Myocyte (in vitro differentiated cells): Measurements from ENCODE around the gene PSMD3. TPM values are rescaled to one million over a fixed set of nuclear protein-coding genes. Genes with fewer than 3 reads are reported as not detected.
"Not testable (repeated sequence)": the region's sequence is repeated elsewhere in the genome, so short reads cannot be mapped to it uniquely, and the experiment has no call there.

ENCODE experiments used
- DNase-seq: peaks from one replicate; pipeline ENCODE4 v3.0.0-alpha.2; 2012; ENCODE audit warnings: low read depth
- total RNA-seq: library from RNA; depleted of rRNA; stranded (reverse); fragments of >200 nt; gene quantifications from 2 replicates; pipeline ENCODE4 v1.2.3, GENCODE V29; 2014

The PSMD3 gene
- total RNA-seq, 1 donor from 2014 or later: 186 TPM

GRCh38 chr17:39995438-39995837 lies 14.8 kb downstream of the PSMD3 start:
- DNase-seq: no peak

DNA sequence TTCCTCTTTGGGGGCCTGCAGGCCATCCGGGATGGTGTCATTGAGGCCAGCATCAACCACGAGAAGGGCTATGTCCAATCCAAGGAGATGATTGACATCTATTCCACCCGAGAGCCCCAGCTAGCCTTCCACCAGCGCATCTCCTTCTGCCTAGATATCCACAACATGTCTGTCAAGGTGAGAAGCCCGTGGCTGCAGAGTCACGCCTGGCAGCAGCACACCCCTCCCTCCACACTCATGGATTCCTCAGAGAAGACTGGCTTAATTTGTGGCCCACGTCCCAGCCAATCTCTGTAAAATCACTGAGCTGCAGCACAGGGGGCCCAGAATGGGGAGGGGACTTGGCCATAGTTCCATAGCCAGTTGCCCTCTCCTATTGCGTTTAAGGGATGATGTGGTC lies 15.6 kb downstream of the PSMD3 start:
- DNase-seq: no peak

DNA sequence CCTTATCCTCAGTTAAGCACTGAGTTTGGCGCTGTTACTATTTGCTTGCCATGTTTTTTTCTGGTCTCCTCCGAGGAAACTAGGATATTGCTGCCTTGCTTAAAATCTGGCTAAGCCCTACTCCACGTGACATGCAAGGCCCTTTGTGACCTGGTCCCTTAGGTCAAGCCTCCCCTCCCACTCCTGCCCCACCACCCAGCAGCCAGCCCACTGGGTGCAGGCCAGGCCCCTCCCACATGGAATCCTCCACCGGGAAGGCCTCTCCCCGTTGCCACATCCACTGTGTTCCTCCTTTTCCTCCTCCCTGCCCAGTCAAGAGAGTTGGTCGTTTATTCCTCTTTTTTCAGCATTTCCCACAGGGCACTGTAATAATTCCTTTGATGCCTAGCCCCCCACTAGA lies 16.2 kb downstream of the PSMD3 start:
- no peak for DNase-seq

DNA sequence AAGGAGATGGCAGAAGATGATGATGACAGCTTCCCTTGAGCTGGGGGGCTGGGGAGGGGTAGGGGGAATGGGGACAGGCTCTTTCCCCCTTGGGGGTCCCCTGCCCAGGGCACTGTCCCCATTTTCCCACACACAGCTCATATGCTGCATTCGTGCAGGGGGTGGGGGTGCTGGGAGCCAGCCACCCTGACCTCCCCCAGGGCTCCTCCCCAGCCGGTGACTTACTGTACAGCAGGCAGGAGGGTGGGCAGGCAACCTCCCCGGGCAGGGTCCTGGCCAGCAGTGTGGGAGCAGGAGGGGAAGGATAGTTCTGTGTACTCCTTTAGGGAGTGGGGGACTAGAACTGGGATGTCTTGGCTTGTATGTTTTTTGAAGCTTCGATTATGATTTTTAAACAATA lies 16.9 kb downstream of the PSMD3 start:
- no peak for DNase-seq

DNA sequence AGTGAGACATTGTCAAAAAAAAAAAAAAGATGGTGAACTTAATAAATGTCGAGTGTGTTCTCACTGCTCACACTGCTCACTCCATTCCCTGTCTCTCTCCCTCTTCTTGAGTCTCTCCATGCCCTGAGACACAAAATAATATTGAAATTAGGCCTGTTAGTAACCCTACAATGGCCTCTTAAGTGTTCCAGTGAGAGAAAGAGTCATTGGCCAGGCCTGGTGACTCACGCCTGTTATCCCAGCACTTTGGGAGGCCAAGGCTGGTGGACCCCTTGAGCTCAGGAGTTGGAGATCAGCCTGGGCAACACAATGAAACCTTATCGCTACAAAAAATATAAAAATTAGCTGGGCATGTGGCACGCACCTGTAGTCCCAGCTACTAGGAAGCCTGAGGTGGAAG lies 18.5 kb downstream of the PSMD3 start:
- DNase-seq: no peak

GRCh38 chr17:40000161-40000560 lies 19.6 kb downstream of the PSMD3 start:
- no peak for DNase-seq

- not testable (repeated sequence) for DNase-seq
These were observed 20.7 kb downstream of the PSMD3 start for GRCh38 chr17:40001335-40001734.

GRCh38 chr17:40004072-40004471 lies 23.5 kb downstream of the PSMD3 start:
- DNase-seq: no peak

DNA sequence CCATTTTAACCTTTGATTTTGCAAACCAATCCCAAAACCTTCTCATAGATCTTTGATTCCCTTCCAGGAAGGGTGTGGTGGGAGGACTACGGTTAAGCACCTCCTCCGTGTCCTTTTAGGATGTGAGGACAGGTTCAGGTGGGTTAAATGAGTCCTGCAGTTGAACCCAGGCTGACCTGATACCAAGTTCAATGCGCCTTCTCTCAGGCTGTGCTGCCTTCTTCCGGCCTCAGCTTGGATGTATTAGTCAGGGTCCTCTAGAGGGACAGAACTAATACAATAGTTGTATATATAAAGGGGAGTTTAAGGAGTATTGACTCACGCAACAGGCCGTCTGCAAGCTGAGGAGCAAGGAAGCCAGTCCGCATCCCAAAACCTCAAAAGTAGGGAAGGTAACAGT lies 24.1 kb downstream of the PSMD3 start:
- DNase-seq: no peak

DNA sequence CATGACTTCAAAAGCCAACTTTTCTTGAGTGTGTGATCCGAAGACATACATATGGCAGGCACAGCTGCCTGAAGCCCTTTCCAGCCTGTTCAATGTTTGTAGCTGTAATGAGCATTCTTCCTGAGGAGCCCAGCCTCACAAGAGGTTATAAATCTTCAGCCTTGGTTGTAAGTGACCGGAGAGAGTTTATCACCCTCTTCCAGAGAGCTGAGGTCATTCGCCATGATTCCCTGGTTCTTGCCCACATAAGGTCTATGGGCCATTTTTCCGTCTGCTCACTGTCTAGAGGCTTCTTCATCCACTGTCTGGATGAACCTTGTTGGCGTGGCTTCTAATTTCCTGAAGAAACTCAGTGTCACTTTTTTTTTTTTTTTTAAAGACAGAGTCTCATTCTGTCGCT lies 24.9 kb downstream of the PSMD3 start:
- no peak for DNase-seq

DNA sequence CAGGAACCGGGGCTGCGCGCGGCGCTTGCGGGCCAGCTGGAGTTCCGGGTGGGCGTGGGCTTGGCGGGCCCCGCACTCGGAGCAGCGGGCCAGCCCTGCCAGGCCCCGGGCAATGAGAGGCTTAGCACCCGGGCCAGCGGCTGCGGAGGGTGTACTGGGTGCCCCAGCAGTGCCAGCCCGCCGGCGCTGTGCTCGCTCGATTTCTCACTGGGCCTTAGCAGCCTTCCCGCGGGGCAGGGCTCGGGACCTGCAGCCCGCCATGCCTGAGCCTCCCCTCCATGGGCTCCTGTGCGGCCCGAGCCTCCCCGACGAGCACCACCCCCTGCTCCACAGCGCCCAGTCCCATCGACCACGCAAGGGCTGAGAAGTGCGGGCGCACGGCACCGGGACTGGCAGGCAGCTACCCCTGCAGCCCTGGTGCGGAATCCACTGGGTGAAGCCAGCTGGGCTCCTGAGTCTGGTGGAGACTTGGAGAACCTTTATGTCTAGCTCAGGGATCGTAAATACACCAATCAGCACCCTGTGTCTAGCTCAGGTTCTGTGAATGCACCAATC lies 30.4 kb downstream of the PSMD3 start:
- DNase-seq: not testable (repeated sequence)

GRCh38 chr17:40012017-40012647 lies 31.5 kb downstream of the PSMD3 start:
- DNase-seq: not testable (repeated sequence)

DNA sequence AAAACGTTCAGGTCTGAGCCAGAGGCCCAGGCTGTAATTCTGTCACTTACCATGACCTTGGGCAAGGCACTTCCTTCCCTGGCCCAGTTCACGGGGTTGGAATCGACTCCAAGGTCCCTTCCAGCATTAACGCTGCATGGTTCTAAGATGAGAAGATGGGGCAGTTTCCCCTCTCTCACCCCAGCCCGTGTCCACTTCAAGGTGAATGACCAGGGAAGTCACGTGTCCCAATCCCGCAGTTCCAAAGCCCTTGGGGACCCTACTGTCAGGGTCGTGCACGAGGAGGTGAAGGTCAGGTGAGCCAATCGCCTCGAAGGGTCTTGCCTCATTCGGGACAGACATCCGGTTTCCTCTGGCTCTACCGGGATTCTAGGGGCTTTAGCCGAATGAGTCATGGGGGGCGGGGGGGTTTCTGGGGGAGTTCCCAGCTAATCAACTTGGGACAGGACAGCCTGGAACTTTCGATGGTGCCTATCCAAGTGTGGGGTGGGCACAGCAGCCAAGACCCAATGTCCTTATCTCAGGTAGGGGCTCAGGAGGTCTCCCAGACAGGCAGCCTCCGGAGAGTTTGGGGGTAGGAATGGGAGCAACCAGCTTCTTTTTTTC lies 33.9 kb downstream of the PSMD3 start:
- DNase-seq: no peak

DNA sequence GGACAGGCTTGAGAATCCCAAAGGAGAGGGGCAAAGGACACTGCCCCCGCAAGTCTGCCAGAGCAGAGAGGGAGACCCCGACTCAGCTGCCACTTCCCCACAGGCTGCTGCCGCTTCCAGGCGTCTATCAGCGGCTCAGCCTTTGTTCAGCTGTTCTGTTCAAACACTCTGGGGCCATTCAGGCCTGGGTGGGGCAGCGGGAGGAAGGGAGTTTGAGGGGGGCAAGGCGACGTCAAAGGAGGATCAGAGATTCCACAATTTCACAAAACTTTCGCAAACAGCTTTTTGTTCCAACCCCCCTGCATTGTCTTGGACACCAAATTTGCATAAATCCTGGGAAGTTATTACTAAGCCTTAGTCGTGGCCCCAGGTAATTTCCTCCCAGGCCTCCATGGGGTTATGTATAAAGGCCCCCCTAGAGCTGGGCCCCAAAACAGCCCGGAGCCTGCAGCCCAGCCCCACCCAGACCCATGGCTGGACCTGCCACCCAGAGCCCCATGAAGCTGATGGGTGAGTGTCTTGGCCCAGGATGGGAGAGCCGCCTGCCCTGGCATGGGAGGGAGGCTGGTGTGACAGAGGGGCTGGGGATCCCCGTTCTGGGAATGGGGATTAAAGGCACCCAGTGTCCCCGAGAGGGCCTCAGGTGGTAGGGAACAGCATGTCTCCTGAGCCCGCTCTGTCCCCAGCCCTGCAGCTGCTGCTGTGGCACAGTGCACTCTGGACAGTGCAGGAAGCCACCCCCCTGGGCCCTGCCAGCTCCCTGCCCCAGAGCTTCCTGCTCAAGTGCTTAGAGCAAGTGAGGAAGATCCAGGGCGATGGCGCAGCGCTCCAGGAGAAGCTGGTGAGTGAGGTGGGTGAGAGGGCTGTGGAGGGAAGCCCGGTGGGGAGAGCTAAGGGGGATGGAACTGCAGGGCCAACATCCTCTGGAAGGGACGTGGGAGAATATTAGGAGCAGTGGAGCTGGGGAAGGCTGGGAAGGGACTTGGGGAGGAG lies 34.7 kb downstream of the PSMD3 start, which contains the start of gene CSF3:
Gene CSF3 (plus strand): TSS at position 436 of the 993 bp plus-strand sequence. CDS start 35 bp downstream, at position 471.
- DNase-seq: peak; percentile 64

DNA sequence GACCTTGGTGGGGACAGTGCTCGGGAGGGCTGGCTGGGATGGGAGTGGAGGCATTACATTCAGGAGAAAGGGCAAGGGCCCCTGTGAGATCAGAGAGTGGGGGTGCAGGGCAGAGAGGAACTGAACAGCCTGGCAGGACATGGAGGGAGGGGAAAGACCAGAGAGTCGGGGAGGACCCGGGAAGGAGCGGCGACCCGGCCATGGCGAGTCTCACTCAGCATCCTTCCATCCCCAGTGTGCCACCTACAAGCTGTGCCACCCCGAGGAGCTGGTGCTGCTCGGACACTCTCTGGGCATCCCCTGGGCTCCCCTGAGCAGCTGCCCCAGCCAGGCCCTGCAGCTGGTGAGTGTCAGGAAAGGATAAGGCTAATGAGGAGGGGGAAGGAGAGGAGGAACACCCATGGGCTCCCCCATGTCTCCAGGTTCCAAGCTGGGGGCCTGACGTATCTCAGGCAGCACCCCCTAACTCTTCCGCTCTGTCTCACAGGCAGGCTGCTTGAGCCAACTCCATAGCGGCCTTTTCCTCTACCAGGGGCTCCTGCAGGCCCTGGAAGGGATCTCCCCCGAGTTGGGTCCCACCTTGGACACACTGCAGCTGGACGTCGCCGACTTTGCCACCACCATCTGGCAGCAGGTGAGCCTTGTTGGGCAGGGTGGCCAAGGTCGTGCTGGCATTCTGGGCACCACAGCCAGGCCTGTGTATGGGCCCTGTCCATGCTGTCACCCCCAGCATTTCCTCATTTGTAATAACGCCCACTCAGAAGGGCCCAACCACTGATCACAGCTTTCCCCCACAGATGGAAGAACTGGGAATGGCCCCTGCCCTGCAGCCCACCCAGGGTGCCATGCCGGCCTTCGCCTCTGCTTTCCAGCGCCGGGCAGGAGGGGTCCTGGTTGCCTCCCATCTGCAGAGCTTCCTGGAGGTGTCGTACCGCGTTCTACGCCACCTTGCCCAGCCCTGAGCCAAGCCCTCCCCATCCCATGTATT lies 35.7 kb downstream of the PSMD3 start:
- no peak for DNase-seq

GRCh38 chr17:40017422-40018080 lies 36.9 kb downstream of the PSMD3 start:
- DNase-seq: no peak

- peak; percentile 83 for DNase-seq
These were observed 37.9 kb downstream of the PSMD3 start for GRCh38 chr17:40018211-40019121.

- DNase-seq: no peak
These were observed 38.8 kb downstream of the PSMD3 start for GRCh38 chr17:40019140-40019991.
